GM19467 (cell line): Measurements from ENCODE around the gene LSAMP.
"Not testable (repeated sequence)": the region's sequence is repeated elsewhere in the genome, so short reads cannot be mapped to it uniquely, and the experiment has no call there.

Experiments used
- ATAC-seq: cut with Tn5 transposase; IDR thresholded peaks from one replicate; pipeline ENCODE4 v1.9.1; 2021; ENCODE audit warnings: mild to moderate bottlenecking, moderate library complexity; ENCODE audit not compliant: unreplicated experiment

Gene LSAMP

DNA sequence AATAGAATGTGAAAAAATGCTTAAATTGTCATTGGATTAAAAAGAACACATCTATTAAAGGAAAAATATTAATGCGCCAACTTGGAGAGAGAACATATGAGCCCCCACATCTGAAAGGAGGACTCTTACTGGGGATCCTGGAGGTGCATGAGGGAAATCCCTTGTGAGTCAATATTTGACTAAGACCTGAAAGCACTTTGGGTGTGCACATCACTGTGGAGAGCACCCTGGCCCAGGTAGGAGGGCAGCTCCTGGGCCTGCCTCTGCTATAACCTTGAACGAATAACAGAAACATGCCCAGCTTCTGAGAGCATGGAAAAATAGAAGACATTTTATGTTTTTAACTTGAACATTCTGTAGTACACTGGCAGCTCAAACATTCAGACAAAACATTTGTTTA is 622.2 kb downstream of the LSAMP start:
- no peak for ATAC-seq

- no peak for ATAC-seq
Measured at GRCh38 chr3:115822579-115822978, 622.7 kb downstream of the LSAMP start.

GRCh38 chr3:115819785-115820384 is 625.4 kb downstream of the LSAMP start:
- peak; percentile 92 for ATAC-seq

- ATAC-seq, result peak; percentile 55
Measured at GRCh38 chr3:115814778-115815380, 630.4 kb downstream of the LSAMP start.

GRCh38 chr3:115814006-115814405 is 631.3 kb downstream of the LSAMP start:
- no peak for ATAC-seq

- no peak for ATAC-seq
Measured at GRCh38 chr3:115808816-115809215, 636.5 kb downstream of the LSAMP start.

DNA sequence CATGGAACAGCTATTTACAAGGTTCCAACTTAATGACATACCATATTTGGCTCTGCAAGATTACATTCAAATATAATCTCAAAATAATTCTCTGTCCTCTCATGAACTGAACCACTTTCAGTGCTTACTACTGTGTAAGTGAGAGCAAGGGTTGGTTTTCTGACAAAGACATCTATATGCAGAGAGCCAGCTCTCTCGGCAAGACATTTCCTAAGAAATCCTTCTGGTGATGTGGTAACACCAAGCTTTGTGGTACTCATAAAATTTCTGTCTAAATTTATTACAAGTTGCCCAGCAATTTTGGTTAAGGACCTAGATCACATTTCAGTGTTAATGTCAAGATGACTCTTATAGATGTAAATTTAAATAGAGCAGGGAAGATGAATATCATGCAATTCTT is 637.0 kb downstream of the LSAMP start:
- no peak for ATAC-seq

- no peak for ATAC-seq
Measured at GRCh38 chr3:115806501-115806900, 638.8 kb downstream of the LSAMP start.

DNA sequence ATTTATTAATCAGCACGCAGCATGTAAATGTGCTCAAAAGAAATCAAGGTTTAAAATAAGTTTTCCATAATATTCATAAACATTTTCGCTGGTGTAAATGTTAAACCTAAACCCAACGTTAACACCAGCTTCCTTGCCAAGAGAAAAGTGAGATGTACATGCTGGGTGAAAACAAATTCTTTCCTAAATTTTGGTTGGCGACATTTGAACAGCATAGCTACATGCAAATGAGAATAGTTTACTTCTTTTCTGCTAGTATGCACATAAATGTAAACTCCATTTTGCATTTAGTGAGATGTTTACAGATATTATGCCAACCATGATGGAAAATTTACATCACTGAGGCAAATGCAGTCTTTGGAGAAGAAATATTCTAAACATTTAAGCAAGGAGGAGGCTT is 639.8 kb downstream of the LSAMP start:
- ATAC-seq, result no peak

DNA sequence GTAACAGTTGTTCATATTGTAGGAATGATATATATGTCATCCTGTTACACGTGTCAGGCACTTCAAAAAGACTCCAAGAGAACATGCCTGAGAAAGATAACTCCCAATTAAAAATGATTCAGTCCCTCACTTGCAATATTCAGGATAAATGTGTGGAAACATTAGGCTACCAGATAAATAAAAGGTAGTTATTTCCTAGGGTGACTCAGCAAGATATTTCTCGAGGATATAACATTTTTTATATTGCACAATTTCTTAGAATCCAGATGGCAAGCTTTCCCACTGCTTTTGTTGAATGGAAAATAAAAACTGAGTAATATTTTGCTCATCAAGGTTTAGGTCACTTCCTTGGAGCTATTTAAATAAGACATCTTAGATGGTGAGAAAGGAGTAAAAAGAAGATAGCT is 640.6 kb downstream of the LSAMP start:
- ATAC-seq, result no peak

GRCh38 chr3:115804200-115804599 is 641.1 kb downstream of the LSAMP start:
- ATAC-seq, result no peak

GRCh38 chr3:115803661-115804060 is 641.6 kb downstream of the LSAMP start:
- ATAC-seq, result no peak

GRCh38 chr3:115800489-115801075 is 644.7 kb downstream of the LSAMP start:
- no peak for ATAC-seq

DNA sequence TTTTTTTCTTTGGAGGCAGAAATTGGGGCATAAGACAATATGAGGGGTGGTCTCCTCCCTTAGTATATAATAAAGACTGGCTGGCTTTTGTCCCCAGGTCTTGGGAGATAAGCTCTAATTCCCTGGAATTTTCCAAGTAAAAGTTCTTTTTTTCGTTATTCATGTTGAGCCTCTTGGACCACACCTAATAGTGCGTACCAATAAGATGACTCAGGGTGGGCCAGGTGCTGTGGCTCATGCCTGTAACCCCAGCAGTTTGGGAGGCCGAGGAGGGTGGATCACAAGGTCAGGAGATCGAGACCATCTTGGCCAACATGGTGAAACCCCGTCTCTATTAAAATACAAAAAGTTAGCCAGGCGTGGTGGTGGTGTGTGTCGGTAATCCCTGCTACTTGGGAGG is 645.2 kb downstream of the LSAMP start:
- ATAC-seq, result not testable (repeated sequence)

DNA sequence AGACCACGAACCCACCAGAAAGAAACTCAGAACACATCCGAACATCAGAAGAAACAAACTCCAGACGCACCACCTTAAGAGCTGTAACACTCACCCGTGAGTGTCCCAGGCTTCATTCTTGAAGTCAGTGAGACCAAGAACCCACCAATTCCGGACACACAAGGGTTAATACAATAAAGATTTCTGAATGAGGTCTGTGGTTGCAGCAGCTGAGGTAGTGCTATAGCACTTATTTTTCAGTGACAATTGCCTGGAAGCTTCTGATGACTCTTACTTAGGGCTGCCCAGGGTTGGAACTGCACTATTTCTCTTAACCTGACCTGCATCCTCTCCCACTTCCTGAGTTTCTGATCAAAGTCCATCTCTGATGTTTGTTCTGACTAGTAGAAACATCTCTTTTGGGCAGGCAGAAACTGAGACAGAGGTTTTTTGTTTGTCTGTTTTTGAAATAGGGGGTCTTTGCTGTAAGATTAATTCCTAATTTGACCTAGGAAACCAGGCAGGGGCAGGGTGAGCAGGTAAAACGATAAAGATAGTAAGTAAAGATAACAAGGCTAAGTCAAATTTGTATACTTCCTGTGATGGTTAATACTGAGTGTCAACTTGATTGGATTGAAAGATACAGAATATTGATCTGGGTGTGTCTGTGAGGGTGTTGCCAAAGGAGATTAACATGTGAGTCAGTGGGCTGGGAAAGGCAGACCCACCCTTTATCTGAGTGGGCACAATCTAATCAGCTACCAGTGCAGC is 652.9 kb downstream of the LSAMP start:
- ATAC-seq, result peak; percentile 93

DNA sequence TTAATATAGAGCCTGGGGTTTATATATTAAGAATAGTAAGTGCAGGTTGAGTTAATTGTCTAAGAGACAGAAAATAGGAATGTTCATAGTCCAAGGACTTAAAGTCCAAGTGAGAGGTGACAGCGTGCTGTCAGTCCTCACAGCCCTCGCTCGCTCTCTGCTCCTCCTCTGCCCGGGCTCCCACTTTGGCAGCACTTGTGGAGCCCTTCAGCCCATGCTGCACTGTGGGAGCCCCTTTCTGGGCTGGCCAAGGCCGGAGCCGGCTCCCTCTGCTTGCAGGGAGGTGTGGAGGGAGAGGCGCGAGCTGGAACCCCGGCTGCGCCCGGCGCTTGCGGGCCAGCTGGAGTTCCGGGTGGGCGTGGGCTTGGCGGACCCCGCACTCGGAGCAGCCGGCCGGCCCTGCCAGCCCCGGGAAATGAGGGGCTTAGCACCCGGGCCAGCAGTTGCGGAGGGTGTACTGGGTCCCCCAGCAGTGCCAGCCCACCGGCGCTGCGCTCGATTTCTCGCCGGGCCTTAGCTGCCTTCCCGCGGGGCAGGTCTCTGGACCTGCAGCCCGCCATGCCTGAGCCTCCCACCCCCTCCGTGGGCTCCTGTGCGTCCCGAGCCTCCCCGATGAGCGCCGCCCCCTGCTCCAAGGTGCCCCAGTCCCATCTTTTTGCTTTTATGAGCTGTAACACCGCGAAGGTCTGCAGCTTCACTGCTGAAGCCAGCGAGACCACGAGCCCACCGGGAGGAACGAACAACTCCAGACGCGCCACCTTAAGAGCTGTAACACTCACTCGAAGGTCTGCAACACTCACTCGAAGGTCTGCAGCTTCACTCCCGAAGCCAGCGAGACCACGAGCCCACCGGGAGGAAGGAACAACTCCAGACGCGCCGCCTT is 653.8 kb downstream of the LSAMP start:
- ATAC-seq, result not testable (repeated sequence)

DNA sequence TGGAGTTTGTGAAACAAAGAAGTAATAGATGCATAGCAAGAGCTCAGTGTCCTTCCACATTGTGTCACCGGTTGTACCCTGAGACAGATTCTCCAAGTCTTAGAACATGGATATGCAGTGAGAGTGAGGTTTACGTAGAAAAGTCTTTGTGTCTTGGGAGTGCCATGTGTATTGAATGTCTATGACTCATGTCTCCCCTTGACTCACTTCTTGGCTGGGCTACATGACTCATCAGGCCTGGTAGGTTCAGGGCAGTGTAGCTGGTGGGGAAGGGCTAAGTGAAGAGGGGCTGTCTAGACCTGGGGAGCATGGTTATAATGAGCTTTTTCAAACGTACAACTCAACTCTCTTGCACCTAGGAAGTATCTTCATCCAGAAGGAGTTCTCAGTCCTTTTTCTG is 654.5 kb downstream of the LSAMP start:
- no peak for ATAC-seq

- ATAC-seq, result no peak
Measured at GRCh38 chr3:115789481-115789880, 655.8 kb downstream of the LSAMP start.

GRCh38 chr3:115788921-115789470 is 656.3 kb downstream of the LSAMP start:
- ATAC-seq, result no peak

DNA sequence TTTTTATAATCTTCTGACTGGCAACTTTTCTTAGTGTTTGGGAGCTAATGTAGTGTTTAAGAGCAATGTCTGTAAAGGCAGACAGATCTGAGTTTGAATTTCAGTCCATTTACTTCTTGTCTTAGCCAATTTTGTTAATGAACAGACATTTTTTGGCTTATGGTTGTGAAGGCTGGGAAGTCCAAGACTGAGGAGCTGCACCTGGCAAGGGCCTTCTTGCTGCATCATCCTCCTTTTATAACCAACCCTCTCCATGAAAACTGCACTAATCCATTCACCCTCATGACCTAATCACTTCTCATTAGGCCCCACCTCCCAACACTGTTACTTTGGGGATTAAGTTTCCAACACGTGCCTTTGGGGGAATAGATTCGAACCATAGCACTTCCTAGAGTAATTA is 657.5 kb downstream of the LSAMP start:
- ATAC-seq, result no peak

DNA sequence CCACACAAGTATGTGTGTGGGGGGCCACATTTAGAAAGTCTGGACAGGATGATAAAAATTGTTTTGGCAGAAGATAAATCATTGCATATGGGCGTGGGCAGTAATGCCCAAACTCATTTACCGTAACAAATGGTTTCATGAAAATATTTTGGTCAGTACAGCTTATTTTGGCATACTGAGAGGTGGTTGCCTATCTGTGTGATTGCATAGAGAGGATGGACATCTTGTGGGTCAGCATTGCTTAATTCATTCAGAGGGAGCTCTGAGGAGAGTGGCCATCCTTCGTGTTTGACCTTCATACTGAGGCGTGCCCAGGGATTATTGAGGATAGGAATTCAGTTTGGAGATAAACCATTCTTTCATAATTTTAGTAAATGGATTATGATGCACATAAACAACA is 659.5 kb downstream of the LSAMP start:
- ATAC-seq, result no peak
